LNCAP (cell line): ENCODE results near the gene KIF3A.

Source experiments
- TF ChIP-seq, protein P1 (sequence below): fragments of 450-650 bp; IDR thresholded peaks from 2 replicates; pipeline ENCODE4 v1.5.1; 2017; ENCODE audit warnings: mild to moderate bottlenecking

KIF3A gene

DNA sequence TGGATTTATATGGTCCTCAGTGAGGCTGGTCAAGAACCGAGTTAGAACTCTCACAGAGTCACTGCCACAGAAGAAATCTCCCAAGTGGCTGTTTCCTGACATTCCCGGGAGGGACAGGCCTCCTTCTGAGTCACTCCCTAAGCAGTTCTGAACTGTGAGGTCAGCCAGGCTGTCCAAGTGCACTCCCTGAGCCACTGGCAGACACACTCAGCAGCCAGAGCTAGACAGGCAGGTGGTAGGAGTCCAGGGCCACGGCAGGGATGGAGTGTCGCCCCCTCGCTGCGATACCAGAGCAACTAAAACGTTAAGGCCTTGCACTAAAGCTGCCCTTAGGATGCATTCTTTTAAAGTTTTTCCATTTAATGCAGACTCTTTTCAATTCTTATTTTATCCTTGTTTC lies 60.2 kb downstream of the KIF3A start:
- TF ChIP-seq, protein P1, sequence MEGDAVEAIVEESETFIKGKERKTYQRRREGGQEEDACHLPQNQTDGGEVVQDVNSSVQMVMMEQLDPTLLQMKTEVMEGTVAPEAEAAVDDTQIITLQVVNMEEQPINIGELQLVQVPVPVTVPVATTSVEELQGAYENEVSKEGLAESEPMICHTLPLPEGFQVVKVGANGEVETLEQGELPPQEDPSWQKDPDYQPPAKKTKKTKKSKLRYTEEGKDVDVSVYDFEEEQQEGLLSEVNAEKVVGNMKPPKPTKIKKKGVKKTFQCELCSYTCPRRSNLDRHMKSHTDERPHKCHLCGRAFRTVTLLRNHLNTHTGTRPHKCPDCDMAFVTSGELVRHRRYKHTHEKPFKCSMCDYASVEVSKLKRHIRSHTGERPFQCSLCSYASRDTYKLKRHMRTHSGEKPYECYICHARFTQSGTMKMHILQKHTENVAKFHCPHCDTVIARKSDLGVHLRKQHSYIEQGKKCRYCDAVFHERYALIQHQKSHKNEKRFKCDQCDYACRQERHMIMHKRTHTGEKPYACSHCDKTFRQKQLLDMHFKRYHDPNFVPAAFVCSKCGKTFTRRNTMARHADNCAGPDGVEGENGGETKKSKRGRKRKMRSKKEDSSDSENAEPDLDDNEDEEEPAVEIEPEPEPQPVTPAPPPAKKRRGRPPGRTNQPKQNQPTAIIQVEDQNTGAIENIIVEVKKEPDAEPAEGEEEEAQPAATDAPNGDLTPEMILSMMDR, result no peak

DNA sequence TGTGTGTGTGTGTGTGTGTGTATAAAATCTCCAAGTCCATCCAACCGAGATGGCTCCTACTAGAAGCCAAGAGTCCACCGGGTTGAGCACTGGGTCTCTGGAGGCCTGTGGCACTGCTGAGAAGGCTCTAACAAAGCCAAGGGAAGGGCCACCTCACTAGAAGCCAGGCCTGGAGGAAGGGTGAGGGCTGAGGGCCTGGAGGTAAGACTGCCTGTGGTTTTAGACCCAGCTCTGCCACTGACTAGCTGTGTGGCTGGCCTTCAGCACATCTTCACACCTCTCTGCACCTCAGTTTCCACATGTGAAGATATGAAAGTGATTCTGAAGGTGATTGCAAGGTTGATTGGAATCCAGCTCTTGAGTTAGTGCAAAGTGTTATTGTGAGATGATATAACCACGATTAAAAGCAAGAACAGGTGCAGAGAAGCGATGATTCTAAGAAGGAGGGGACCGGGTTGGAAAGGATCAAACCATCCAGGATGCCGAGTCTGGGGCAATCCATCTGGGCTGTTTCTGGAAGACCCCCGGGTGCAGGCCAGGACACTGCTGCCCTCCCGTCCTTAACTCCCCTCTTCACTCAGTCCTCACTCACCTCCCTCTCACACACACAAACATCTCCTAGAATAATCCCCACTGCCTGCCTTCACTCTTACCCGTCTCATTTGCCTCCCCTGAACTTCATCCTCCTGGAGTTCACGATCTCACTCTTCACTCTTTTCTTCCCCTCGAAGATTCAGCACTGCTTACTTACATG lies 61.2 kb downstream of the KIF3A start:
- TF ChIP-seq, protein P1, result no peak

DNA sequence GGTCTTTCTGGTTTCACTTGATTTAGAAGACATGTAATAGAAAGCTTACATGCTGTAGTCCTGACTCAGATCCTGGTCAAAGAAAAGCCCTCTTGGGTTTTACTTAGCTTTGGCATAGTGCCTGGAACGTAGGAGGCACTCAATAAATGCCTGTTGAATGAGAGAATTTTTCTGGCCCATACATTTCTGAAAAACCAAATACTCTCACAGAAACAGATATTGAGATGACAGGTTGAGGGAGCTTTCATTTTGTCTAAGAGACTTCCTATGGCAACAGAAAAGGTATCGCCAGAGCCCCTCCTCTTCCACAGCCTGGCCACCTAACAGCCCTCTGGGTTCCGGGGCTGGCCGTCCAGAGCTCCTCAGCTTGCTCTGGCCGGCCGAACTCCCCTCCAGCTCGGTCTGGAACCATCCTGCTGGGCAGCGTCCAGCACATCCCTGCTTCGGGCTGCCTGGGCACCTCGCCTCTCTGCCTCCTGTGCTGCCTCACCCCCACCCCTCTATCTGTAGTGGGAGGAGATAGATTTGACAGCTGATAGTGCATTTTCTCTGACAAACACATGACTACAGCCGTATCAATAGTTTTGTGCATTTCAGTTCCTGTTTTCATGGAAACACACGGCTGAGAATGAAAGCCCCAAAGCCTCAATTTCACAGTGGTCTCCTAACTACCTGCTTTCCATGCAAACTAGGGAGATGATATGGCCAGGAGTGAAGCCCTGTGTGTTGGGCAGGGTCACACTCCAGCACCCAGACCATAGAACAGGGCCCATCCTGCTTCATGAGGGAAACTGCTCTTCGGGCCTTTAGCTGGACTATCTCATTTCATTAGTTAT lies 62.5 kb downstream of the KIF3A start:
- TF ChIP-seq, protein P1, result no peak

DNA sequence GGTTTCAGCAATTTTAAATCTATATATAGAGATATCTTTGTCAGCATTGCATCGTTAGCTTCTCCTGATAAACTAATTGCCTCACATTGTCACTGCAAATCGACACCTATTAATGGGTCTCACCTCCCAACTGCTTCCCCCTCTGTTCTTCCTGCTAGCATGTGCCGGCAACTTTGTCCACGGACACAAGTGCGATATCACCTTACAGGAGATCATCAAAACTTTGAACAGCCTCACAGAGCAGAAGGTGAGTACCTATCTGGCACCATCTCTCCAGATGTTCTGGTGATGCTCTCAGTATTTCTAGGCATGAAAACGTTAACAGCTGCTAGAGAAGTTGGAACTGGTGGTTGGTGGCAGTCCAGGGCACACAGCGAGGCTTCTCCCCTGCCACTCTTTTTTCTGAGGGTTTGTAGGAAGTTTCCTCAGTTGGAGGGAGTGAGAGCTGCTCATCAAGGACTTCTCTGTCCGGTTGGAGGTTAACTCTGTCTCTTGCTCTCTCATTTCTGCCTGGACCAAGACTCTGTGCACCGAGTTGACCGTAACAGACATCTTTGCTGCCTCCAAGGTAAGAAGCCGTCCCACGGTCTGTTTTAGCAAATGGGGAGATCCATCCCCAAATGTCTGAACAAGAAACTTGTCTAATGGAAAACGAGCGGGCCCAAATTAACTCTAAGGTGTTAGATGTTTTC lies 63.3 kb downstream of the KIF3A start, which contains the start of gene IL4:
Gene IL4 (plus strand): TSS at position 51 of the 692 bp plus-strand sequence. CDS start 62 bp downstream, at position 113.
- TF ChIP-seq, protein P1, result no peak

DNA sequence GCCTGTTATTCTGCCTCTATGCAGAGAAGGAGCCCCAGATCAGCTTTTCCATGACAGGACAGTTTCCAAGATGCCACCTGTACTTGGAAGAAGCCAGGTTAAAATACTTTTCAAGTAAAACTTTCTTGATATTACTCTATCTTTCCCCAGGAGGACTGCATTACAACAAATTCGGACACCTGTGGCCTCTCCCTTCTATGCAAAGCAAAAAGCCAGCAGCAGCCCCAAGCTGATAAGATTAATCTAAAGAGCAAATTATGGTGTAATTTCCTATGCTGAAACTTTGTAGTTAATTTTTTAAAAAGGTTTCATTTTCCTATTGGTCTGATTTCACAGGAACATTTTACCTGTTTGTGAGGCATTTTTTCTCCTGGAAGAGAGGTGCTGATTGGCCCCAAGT lies 63.9 kb downstream of the KIF3A start:
- TF ChIP-seq, protein P1, result no peak

DNA sequence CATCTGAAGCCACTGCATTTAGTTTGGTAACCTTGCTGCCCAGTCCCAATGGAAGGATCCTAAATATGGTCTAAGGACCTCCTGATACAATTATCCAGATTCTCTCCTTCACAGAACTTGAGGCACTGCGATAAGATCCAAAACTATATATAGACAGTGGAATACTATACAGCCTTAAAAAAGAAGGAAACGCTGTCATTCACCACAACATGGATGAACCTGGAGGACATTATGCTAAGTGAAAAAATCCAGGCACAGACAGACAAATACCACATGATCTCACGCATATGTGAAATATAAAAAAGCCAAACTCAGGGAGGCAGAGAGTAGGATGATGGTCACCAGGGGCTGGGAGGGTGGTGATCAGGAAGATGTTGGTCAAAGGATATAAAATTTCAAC lies 66.3 kb downstream of the KIF3A start:
- TF ChIP-seq, protein P1, result no peak

DNA sequence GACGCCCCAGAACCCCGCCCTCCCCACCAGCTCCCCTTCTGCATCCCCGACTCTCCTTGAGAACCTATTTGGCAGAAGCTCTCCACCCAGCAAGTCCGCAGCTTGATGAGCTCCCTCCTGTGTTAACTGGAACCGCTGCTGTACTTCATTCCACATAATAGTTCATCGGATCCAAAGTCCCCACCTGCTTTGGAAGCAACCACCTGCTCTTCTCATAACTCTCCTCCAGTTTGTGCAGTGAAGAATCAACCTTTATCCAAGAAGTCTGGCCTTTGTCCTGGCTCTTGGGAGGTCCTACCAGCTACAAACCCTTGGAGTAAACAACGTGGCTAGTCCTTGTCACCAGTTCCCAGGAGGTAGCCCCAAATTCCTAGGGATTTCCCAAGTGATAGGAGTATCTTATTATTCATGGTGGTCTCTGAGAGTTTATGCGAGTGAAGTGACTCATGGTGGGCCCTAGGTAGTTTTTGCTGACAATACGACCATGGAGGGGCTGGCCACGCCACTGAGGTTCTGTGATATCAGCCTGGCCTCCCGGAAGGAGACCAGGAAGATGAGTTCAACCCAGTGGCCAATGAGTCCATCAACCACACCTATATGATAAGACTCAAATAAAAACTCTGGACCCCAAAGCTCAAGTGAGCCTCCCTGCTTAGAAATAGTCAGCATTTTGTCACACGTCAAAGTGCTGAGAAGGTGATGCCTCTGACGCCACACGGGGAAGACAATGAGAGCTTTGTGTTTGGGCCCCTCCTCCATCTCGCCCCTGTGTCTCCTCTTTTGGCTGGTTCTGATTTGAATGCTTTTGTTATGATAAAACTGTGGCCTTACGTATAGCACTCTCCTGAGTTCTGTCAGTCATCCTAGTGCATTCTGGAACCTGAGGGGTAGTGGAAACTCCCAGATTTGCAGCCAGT lies 67.1 kb downstream of the KIF3A start:
- TF ChIP-seq, protein P1, result no peak
